OCI-LY7 (cell line): Measurements from ENCODE around the gene WBP11. TPM values are rescaled to one million over a fixed set of nuclear protein-coding genes. Genes with fewer than 3 reads are reported as not detected.

Experiments
- BruUV-seq: library from RNA; stranded (reverse); fragments of 400-500 nt; replicated peaks from 2 replicates; lab custom pipeline; 2021; lab: Mats Ljungman, UMichigan
- CTCF ChIA-PET: fragments of 300-600 bp; sonication (Branson Sonifier 250); formaldehyde crosslinking; loops from one replicate; lab custom pipeline; 2022; ENCODE audit warnings: antibody characterized with exemption; ENCODE audit not compliant: unreplicated experiment; lab: Charles Lee
- POLR2A ChIA-PET: fragments of 300-600 bp; sonication (Branson Sonifier 250); formaldehyde crosslinking; loops from one replicate; lab custom pipeline; 2022; ENCODE audit warnings: antibody characterized with exemption; lab: Charles Lee
- DNase-seq: peaks from one replicate; pipeline ENCODE4 v3.0.0-alpha.2; 2015; ENCODE audit warnings: low spot score
- H2AFZ ChIP-seq: fragments of 200-600 bp; sonication (generic), shearing (Covaris generic); 2 replicates; pipeline ENCODE4 v1.6.1; 2014; ENCODE audit warnings: mild to moderate bottlenecking, antibody characterized with exemption, low read length, moderate library complexity
- H3K27ac ChIP-seq: fragments of 200-600 bp; sonication (generic); 2 replicates; pipeline ENCODE4 v1.5.1; 2014; ENCODE audit warnings: mixed run types, low read depth, mild to moderate bottlenecking, moderate library complexity, low read length, inconsistent platforms; ENCODE audit not compliant: poor library complexity, severe bottlenecking
- H3K36me3 ChIP-seq: fragments of 200-600 bp; sonication (generic); 2 replicates; pipeline ENCODE4 v1.6.1; 2014; ENCODE audit warnings: mild to moderate bottlenecking, antibody characterized with exemption, low read length, moderate library complexity, mixed read lengths; ENCODE audit not compliant: insufficient read depth
- H3K4me1 ChIP-seq: fragments of 200-600 bp; sonication (generic); 2 replicates; pipeline ENCODE4 v1.5.1; 2014; ENCODE audit warnings: mild to moderate bottlenecking, low read length; ENCODE audit not compliant: insufficient read depth, poor library complexity, severe bottlenecking
- H3K4me2 ChIP-seq: fragments of 200-600 bp; sonication (generic); 2 replicates; pipeline ENCODE4 v1.6.1; 2014; ENCODE audit warnings: mild to moderate bottlenecking, low read length
- H3K4me3 ChIP-seq: fragments of 200-600 bp; sonication (generic); 2 replicates; pipeline ENCODE4 v1.5.1; 2014; ENCODE audit warnings: mild to moderate bottlenecking, low read depth, low read length; ENCODE audit not compliant: poor library complexity, severe bottlenecking
- H3K79me2 ChIP-seq: fragments of 200-600 bp; sonication (generic); 2 replicates; pipeline ENCODE4 v1.6.1; 2016; ENCODE audit warnings: low read depth, mild to moderate bottlenecking, low read length, moderate library complexity, mixed read lengths; ENCODE audit not compliant: insufficient read depth
- H3K9me2 ChIP-seq: fragments of 200-600 bp; sonication (generic); 2 replicates; pipeline ENCODE4 v1.6.1; 2016; ENCODE audit warnings: mild to moderate bottlenecking, low read length, mixed read lengths; ENCODE audit not compliant: insufficient read depth
- H3K9me3 ChIP-seq: fragments of 200-600 bp; sonication (generic); 2 replicates; pipeline ENCODE4 v1.6.1; 2014; ENCODE audit warnings: mild to moderate bottlenecking, mixed run types, low read length, mixed read lengths
- H4K20me1 ChIP-seq: fragments of 200-600 bp; sonication (generic); 2 replicates; pipeline ENCODE4 v1.6.1; 2014; ENCODE audit warnings: mild to moderate bottlenecking, antibody characterized with exemption, low read length, moderate library complexity, mixed read lengths; ENCODE audit not compliant: insufficient read depth
- CTCF ChIP-seq: fragments of 200-600 bp; sonication (generic); conservative IDR thresholded peaks from 2 replicates; pipeline ENCODE4 v1.5.1; 2014; ENCODE audit warnings: mild to moderate bottlenecking, antibody characterized with exemption, low read length, moderate library complexity, mixed read lengths
- EZH2phosphoT487 ChIP-seq: fragments of 200-600 bp; sonication (generic); IDR thresholded peaks from 2 replicates; pipeline ENCODE4 v1.6.1; 2018; ENCODE audit warnings: low read depth, borderline replicate concordance, mild to moderate bottlenecking, mixed run types, antibody characterized with exemption, low read length, moderate library complexity, mixed read lengths
- intact Hi-C: fragments of 100-400 bp; cut with micrococcal nuclease; formaldehyde crosslinking; loops from one replicate; pipeline ENCODE4 v1.10.0; 2022; ENCODE audit not compliant: unreplicated experiment
- total RNA-seq, 2 experiments: library from RNA; depleted of rRNA in 1 of 2; stranded (reverse); fragments of >200 nt in 1 of 2; shearing (Covaris generic) in 1 of 2; gene quantifications; 2 replicates each; pipeline ENCODE4 v1.2.3, GENCODE V29; 2014 to 2022

WBP11 gene
- total RNA-seq, 2 experiments from 2014 or later: 16.5 to 107 TPM

GRCh38 chr12:14833952-14834351 lies 30.7 kb upstream of the WBP11 start:
- H2AFZ ChIP-seq: no peak overlapping the region

GRCh38 chr12:14833336-14833735 lies 30.1 kb upstream of the WBP11 start:
- H3K4me2 ChIP-seq: no peak overlapping the region
- ChIA-PET POLR2A (interaction anchor here (1.3 kb wide), 1 partner anchor 50 kb away, joined by 4 read pairs; no protein-coding TSS in a partner anchor), CTCF (no interaction called here)
- no peak for DNase-seq
- H3K9me2 ChIP-seq: no peaks in the 10 kb centered on the region
- no peaks in the 10 kb centered on the region for H3K79me2 ChIP-seq
- no peaks in the 10 kb centered on the region for H3K36me3 ChIP-seq
- intact Hi-C loops: no loop called here
- TF ChIP-seq CTCF: no peak
- no peak for TF ChIP-seq EZH2phosphoT487
- no peaks in the 10 kb centered on the region for H4K20me1 ChIP-seq
- H3K4me3 ChIP-seq: no peak overlapping the region
- H3K27ac ChIP-seq: no peak overlapping the region
- H3K9me3 ChIP-seq: no peaks in the 10 kb centered on the region
- no peaks in the 10 kb centered on the region for H3K4me1 ChIP-seq
- H2AFZ ChIP-seq: no peak overlapping the region
- no TSS peak for BruUV-seq

More at GRCh38 chr12:14833952-14834351, 30.7 kb upstream of the WBP11 start:
- H4K20me1 ChIP-seq: no peaks in the 10 kb centered on the region
- H3K79me2 ChIP-seq: no peaks in the 10 kb centered on the region
- H3K9me2 ChIP-seq: no peaks in the 10 kb centered on the region
- H3K4me3 ChIP-seq: no peak overlapping the region
- POLR2A ChIA-PET: no interaction called here
- H3K4me2 ChIP-seq: no peak overlapping the region
- no peak for DNase-seq
- no peaks in the 10 kb centered on the region for H3K4me1 ChIP-seq
- TF ChIP-seq EZH2phosphoT487 (no peak), CTCF (no peak)
- no peaks in the 10 kb centered on the region for H3K36me3 ChIP-seq
- CTCF ChIA-PET: no interaction called here
- H3K9me3 ChIP-seq: no peaks in the 10 kb centered on the region
- no peak overlapping the region for H3K27ac ChIP-seq
- intact Hi-C loops: no loop called here
- BruUV-seq: no TSS peak

- Histone ChIP-seq H3K4me1 (no peaks in the 10 kb centered on the region), H3K9me3 (no peaks in the 10 kb centered on the region), H3K4me3 (no peak overlapping the region), H3K9me2 (no peaks in the 10 kb centered on the region), H3K36me3 (no peaks in the 10 kb centered on the region), H3K4me2 (no peak overlapping the region), H4K20me1 (no peaks in the 10 kb centered on the region), H3K79me2 (no peaks in the 10 kb centered on the region), H3K27ac (no peak overlapping the region), H2AFZ (no peak overlapping the region)
- intact Hi-C loops: no loop called here
- POLR2A ChIA-PET: interaction anchor here (0.7 to 1.0 kb wide), 2 partner anchors 24 to 181 kb away, joined by 3 to 4 read pairs; no protein-coding TSS in a partner anchor
- no peak for DNase-seq
- no TSS peak for BruUV-seq
- CTCF ChIA-PET: no interaction called here
- no peak for TF ChIP-seq CTCF
- TF ChIP-seq EZH2phosphoT487: no peak
These were observed 25.6 kb upstream of the WBP11 start for GRCh38 chr12:14828892-14829291.
